Activated CD8-positive, alpha-beta T cell treated with anti-CD3 and anti-CD28 coated beads for 36 hours (primary cell): ENCODE data around the gene TDRKH. TPM values are rescaled to one million over a fixed set of nuclear protein-coding genes. Genes with fewer than 3 reads are reported as not detected.
A peak's percentile ranks its signal among the peaks of the same experiment; 100 is the strongest.

Experiments
- ATAC-seq: fragments of 200-7000 bp; cut with Tn5 transposase; one replicate; pipeline ENCODE4 v1.10.0; 2021; ENCODE audit warnings: mild to moderate bottlenecking, moderate library complexity
- CTCF ChIA-PET: fragments of 350-600 bp; sonication (Branson Sonifier 250); formaldehyde crosslinking; loops from one replicate; lab custom pipeline; 2021; ENCODE audit warnings: antibody characterized with exemption; lab: Charles Lee
- POLR2A ChIA-PET: fragments of 350-600 bp; sonication (Branson Sonifier 250); formaldehyde crosslinking; loops from one replicate; lab custom pipeline; 2021; ENCODE audit warnings: antibody characterized with exemption; lab: Charles Lee
- DNase-seq: peaks from one replicate; pipeline ENCODE4 v3.0.0-alpha.2; 2020
- H3K27ac Mint-ChIP-seq: one replicate; pipeline ENCODE4 v1.8.0; 2021; ENCODE audit warnings: mild to moderate bottlenecking, mixed read lengths
- H3K27me3 Mint-ChIP-seq: one replicate; pipeline ENCODE4 v1.8.0; 2021; ENCODE audit warnings: mixed read lengths
- H3K36me3 Mint-ChIP-seq: one replicate; pipeline ENCODE4 v1.8.0; 2021; ENCODE audit warnings: low read depth, mixed read lengths
- H3K4me1 Mint-ChIP-seq: one replicate; pipeline ENCODE4 v1.8.0; 2021; ENCODE audit warnings: low read depth, mixed read lengths
- H3K4me3 Mint-ChIP-seq: one replicate; pipeline ENCODE4 v1.8.0; 2021; ENCODE audit warnings: mild to moderate bottlenecking, moderate library complexity, mixed read lengths
- H3K9me3 Mint-ChIP-seq: one replicate; pipeline ENCODE4 v1.8.0; 2021; ENCODE audit warnings: mixed read lengths
- CTCF ChIP-seq: fragments of 200-600 bp; IDR thresholded peaks from one replicate; pipeline ENCODE4 v1.8.0; 2022; ENCODE audit warnings: antibody characterized with exemption, mild to moderate bottlenecking
- intact Hi-C: fragments of 100-400 bp; cut with micrococcal nuclease; formaldehyde crosslinking; loops from one replicate; pipeline ENCODE4 v1.10.0; 2022
- total RNA-seq, 2 experiments: library from RNA; stranded (reverse); gene quantifications; one replicate each; pipeline ENCODE4 v1.2.3, GENCODE V29; 2021

The TDRKH gene
- total RNA-seq, result 10 to 100 TPM in 1 of 2 experiments, 1 to 10 TPM in 1; 9.7 to 10.5 TPM

- ChIA-PET POLR2A (interaction anchor here (1.0 to 1.6 kb wide), 9 partner anchors 8 to 509 kb away, joined by 3 to 7 read pairs (median 3); partner anchors contain the start of genes MRPL9 and ZNF687), CTCF (interaction anchor here (1.0 to 2.3 kb wide), 6 partner anchors 8 to 256 kb away, joined by 3 to 12 read pairs (median 3); partner anchors contain the start of gene MRPL9)
- ATAC-seq (peak; percentile 99), DNase-seq (peak; percentile 99)
- no peak for TF ChIP-seq CTCF
- peak within 1 kb of the TSS; percentile 91 for H3K4me3 Mint-ChIP-seq
- peaks cover 23% of the 10 kb centered on the region for H3K4me1 Mint-ChIP-seq
- H3K9me3 Mint-ChIP-seq, result no peaks in the 10 kb centered on the region
- peak within 1 kb of the TSS; percentile 79 for H3K27ac Mint-ChIP-seq
- intact Hi-C loops, result loop anchor here (5.0 kb wide), 1 partner anchor 37 kb away; no protein-coding TSS in a partner anchor
- H3K36me3 Mint-ChIP-seq, result no peaks in the 10 kb centered on the region
- no peaks in the 10 kb centered on the region for H3K27me3 Mint-ChIP-seq
Measured at GRCh38 chr1:151790071-151790939, at the start of gene TDRKH. TSS of gene TDRKH (minus strand) at chr1:151790500. CDS start at chr1:151783022, 7,478 bp downstream.

- ATAC-seq (peak; percentile 69), DNase-seq (peak; percentile 79)
- intact Hi-C loops, result loop anchor here (5.0 to 10.0 kb wide), 2 partner anchors 77 to 245 kb away; partner anchors contain the start of gene MRPL9
- ChIA-PET CTCF (interaction anchor here (1.0 to 1.5 kb wide), 2 partner anchors 9 to 119 kb away, joined by 4 read pairs; partner anchors contain the start of gene RIIAD1), POLR2A (interaction anchor here (0.6 to 3.0 kb wide), 11 partner anchors 8 to 312 kb away, joined by 3 to 9 read pairs (median 3); partner anchors contain the start of genes MRPL9 and TDRKH)
- H3K27ac Mint-ChIP-seq, result peak within 1 kb of the TSS; percentile 84
- peaks cover 14% of the 10 kb centered on the region for H3K36me3 Mint-ChIP-seq
- H3K4me1 Mint-ChIP-seq, result peaks cover 35% of the 10 kb centered on the region
- no peaks in the 10 kb centered on the region for H3K27me3 Mint-ChIP-seq
- no peaks in the 10 kb centered on the region for H3K9me3 Mint-ChIP-seq
- no peak for TF ChIP-seq CTCF
- peak within 1 kb of the TSS; percentile 80 for H3K4me3 Mint-ChIP-seq
Measured at GRCh38 chr1:151839457-151840403, 49.4 kb upstream of the TDRKH start, which contains the start of gene C2CD4D. TSS of gene C2CD4D (minus strand) at chr1:151839820. CDS start at chr1:151838989, 831 bp downstream.

- POLR2A ChIA-PET, result interaction anchor here (0.8 to 3.0 kb wide), 4 partner anchors 9 to 79 kb away, joined by 3 to 9 read pairs (median 6); partner anchors contain the start of gene MRPL9
- CTCF ChIA-PET, result interaction anchor here (1.5 kb wide), 1 partner anchor 118 kb away, joined by 4 read pairs; the partner anchor contains the start of gene RIIAD1
- no peak for TF ChIP-seq CTCF
Measured at GRCh38 chr1:151839082-151839412, 48.7 kb upstream of the TDRKH start.

GRCh38 chr1:151838222-151839081 lies 48.2 kb upstream of the TDRKH start:
- peaks cover 46% of the 10 kb centered on the region for H3K4me1 Mint-ChIP-seq
- DNase-seq (peak; percentile 59), ATAC-seq (peak; percentile 10)
- no peaks in the 10 kb centered on the region for H3K9me3 Mint-ChIP-seq
- intact Hi-C loops, result loop anchor here (5.0 to 10.0 kb wide), 2 partner anchors 76 to 244 kb away; partner anchors contain the start of gene MRPL9
- no peaks in the 10 kb centered on the region for H3K27me3 Mint-ChIP-seq
- peak overlapping the region; percentile 84 for H3K27ac Mint-ChIP-seq
- no peak for TF ChIP-seq CTCF
- ChIA-PET CTCF (interaction anchor here (3.0 kb wide), 1 partner anchor 245 kb away, joined by 17 read pairs; no protein-coding TSS in a partner anchor), POLR2A (interaction anchor here (1.0 to 3.0 kb wide), 5 partner anchors 10 to 260 kb away, joined by 3 to 9 read pairs (median 5); no protein-coding TSS in a partner anchor)
- H3K36me3 Mint-ChIP-seq, result peaks cover 9% of the 10 kb centered on the region
- peak overlapping the region; percentile 83 for H3K4me3 Mint-ChIP-seq

More at GRCh38 chr1:151839082-151839412, 48.7 kb upstream of the TDRKH start:
- Mint-ChIP-seq H3K9me3 (no peaks in the 10 kb centered on the region), H3K4me1 (peaks cover 40% of the 10 kb centered on the region), H3K36me3 (peaks cover 9% of the 10 kb centered on the region), H3K4me3 (peak overlapping the region; percentile 80), H3K27ac (peak overlapping the region; percentile 84), H3K27me3 (no peaks in the 10 kb centered on the region)
- DNase-seq (no peak), ATAC-seq (no peak)
- intact Hi-C loops, result loop anchor here (5.0 to 10.0 kb wide), 2 partner anchors 77 to 244 kb away; partner anchors contain the start of gene MRPL9
